Keratinocyte (primary cell): ENCODE results near the gene HEXD. TPM values are rescaled to one million over a fixed set of nuclear protein-coding genes. Genes with fewer than 3 reads are reported as not detected.
"Not testable (repeated sequence)": the region's sequence is repeated elsewhere in the genome, so short reads cannot be mapped to it uniquely, and the experiment has no call there.

Experiments
- DNase-seq: peaks from one replicate; pipeline ENCODE4 v3.0.0-alpha.2; 2011; ENCODE audit warnings: low read depth, missing footprints, low spot score
- FAIRE-seq: peaks from 2 replicates; lab custom pipeline; 2011; peaks lifted over from hg19 to GRCh38; lab: Jason Lieb, UNC
- H2AFZ ChIP-seq: 2 replicates; pipeline ENCODE4 v1.6.0; 2012; ENCODE audit warnings: low read length, control low read depth, inconsistent platforms; ENCODE audit not compliant: control insufficient read depth
- H3K27ac ChIP-seq: 2 replicates; pipeline ENCODE4 v1.5.1; 2011; ENCODE audit warnings: low read length; ENCODE audit not compliant: control insufficient read depth, insufficient read depth
- H3K27me3 ChIP-seq: 3 replicates; pipeline ENCODE4 v1.6.0; 2011; ENCODE audit warnings: low read length; ENCODE audit not compliant: control insufficient read depth, insufficient read depth; ENCODE audit errors: extremely low read depth
- H3K36me3 ChIP-seq, 2 experiments: 2 replicates in 1 of 2; 3 replicates in 1 of 2; pipeline ENCODE4 v1.5.1; 2011; ENCODE audit warnings: low read length in 2 of 2, mild to moderate bottlenecking in 1 of 2; ENCODE audit not compliant: control insufficient read depth in 2 of 2, insufficient read depth in 2 of 2; ENCODE audit errors: extremely low read depth in 1 of 2
- H3K4me1 ChIP-seq: 3 replicates; pipeline ENCODE4 v1.5.1; 2011; ENCODE audit warnings: low read length; ENCODE audit not compliant: control insufficient read depth, insufficient read depth; ENCODE audit errors: extremely low read depth
- H3K4me2 ChIP-seq: 3 replicates; pipeline ENCODE4 v1.6.0; 2011; ENCODE audit warnings: low read depth, low read length; ENCODE audit not compliant: control insufficient read depth, insufficient read depth; ENCODE audit errors: extremely low read depth
- H3K4me3 ChIP-seq, 3 experiments: fragments of 200-600 bp in 1 of 3; sonication (generic) in 1 of 3; 2 replicates in 2 of 3; 3 replicates in 1 of 3; pipeline ENCODE4 v1.5.1; 2011 to 2016; ENCODE audit warnings: low read length in 3 of 3, mild to moderate bottlenecking in 3 of 3, control low read depth in 2 of 3, inconsistent platforms in 1 of 3, low read depth in 1 of 3, mixed read lengths in 1 of 3, mixed run types in 1 of 3, moderate library complexity in 1 of 3; ENCODE audit not compliant: control insufficient read depth in 2 of 3, insufficient read depth in 2 of 3; ENCODE audit errors: extremely low read depth in 1 of 3
- H3K79me2 ChIP-seq: 2 replicates; pipeline ENCODE4 v1.6.0; 2012; ENCODE audit warnings: low read length; ENCODE audit not compliant: control insufficient read depth, insufficient read depth
- H3K9ac ChIP-seq: 3 replicates; pipeline ENCODE4 v1.6.0; 2011; ENCODE audit warnings: low read length; ENCODE audit not compliant: control insufficient read depth, insufficient read depth; ENCODE audit errors: extremely low read depth
- H3K9me1 ChIP-seq: 3 replicates; pipeline ENCODE4 v1.6.0; 2011; ENCODE audit warnings: low read length; ENCODE audit not compliant: control insufficient read depth, insufficient read depth; ENCODE audit errors: extremely low read depth
- H3K9me3 ChIP-seq: 2 replicates; pipeline ENCODE4 v1.5.1; 2012; ENCODE audit warnings: low read depth, low read length; ENCODE audit not compliant: control insufficient read depth
- H4K20me1 ChIP-seq: 3 replicates; pipeline ENCODE4 v1.6.0; 2011; ENCODE audit warnings: low read length; ENCODE audit not compliant: control insufficient read depth, insufficient read depth; ENCODE audit errors: extremely low read depth
- CTCF ChIP-seq, 3 experiments: IDR thresholded peaks in 1 of 3; conservative IDR thresholded peaks in 1 of 3; optimal IDR thresholded peaks in 1 of 3; 2 replicates in 2 of 3; 3 replicates in 1 of 3; pipeline versions ENCODE3 to v1.5.1; 2011; ENCODE audit warnings: low read length in 3 of 3, mild to moderate bottlenecking in 3 of 3, moderate library complexity in 2 of 3, control low read depth in 1 of 3, inconsistent platforms in 1 of 3; ENCODE audit not compliant: insufficient read depth in 2 of 3; ENCODE audit errors: extremely low read depth in 1 of 3
- EZH2 ChIP-seq: IDR thresholded peaks from one replicate; pipeline ENCODE4 v1.6.1; 2012; ENCODE audit warnings: inconsistent platforms, mild to moderate bottlenecking, low read length, moderate library complexity
- dilution Hi-C: fragments of 300-500 bp; cut with MboI; formaldehyde crosslinking; loops from one replicate; pipeline ENCODE4 v1.7.0; 2020; ENCODE audit warnings: low sequenced_read_pairs; ENCODE audit not compliant: extremely low pct_ligation_motif_present
- polyA plus RNA-seq, 5 experiments: library from polyadenylated mRNA; depleted of rRNA in 3 of 5; stranded (reverse) in 3 of 5; stranded (forward) in 1 of 5; unstranded in 1 of 5; fragments of >200 nt; gene quantifications; 1 replicate in 1 of 5; 2 replicates in 3 of 5; 3 replicates in 1 of 5; pipeline versions ENCODE4 v1.2.1 to v1.2.3, GENCODE V29; 2011 to 2012; ENCODE audit warnings: missing spikeins in 2 of 5, low read depth in 1 of 5, low replicate concordance in 1 of 5

HEXD gene
- polyA plus RNA-seq, 1 donor (not counting 4 experiments of a cell fraction or from before 2014, with no cell fraction given) = 5.6 TPM

- TF ChIP-seq EZH2 (no peak), CTCF (optimal IDR thresholded peaks at IDR 0.05 in 1 of 3, IDR thresholded peaks at IDR 0.05 in 1 of 3, conservative IDR thresholded peaks at IDR 0.05 in 1 of 3; ENCODE audit: extremely low read depth in 1 of 3, insufficient read depth in 2 of 3, low read length in 3 of 3) (no peak)
- H3K4me2 ChIP-seq = peak overlapping the region; percentile 5
- DNase-seq (no peak), FAIRE-seq (no peak)
- H3K79me2 ChIP-seq = no peaks in the 10 kb centered on the region
- no peak overlapping the region for H3K4me3 ChIP-seq
- no peak overlapping the region for H3K27ac ChIP-seq
- H2AFZ ChIP-seq = no peak overlapping the region
- peaks cover 12% of the 10 kb centered on the region for H3K4me1 ChIP-seq
- no peaks in the 10 kb centered on the region for H3K9me3 ChIP-seq
- dilution Hi-C loops = no loop called here
- H3K9me1 ChIP-seq = no peaks in the 10 kb centered on the region
- H3K9ac ChIP-seq = no peak overlapping the region
- no peaks in the 10 kb centered on the region for H4K20me1 ChIP-seq
- no peaks in the 10 kb centered on the region for H3K36me3 ChIP-seq
- peaks cover 66% of the 10 kb centered on the region for H3K27me3 ChIP-seq
Observed at GRCh38 chr17:82380860-82381702, 37.1 kb upstream of the HEXD start.

DNA sequence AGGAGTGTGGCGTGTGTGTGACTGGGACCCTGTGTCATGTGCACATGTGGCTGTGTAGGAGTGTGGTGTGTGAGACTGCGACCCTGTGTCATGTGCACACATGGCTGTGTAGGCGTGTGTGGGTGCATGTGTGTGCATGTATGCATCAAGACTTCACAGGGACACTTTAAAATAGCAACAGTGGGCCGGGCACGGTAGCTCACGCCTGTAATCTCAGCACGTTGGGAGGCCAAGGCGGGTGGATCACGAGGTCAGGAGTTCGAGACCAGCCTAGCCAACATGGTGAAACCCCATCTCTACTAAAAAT is 36.5 kb upstream of the HEXD start:
- H3K4me2 ChIP-seq, H3K9ac ChIP-seq, FAIRE-seq, H3K4me3 ChIP-seq, H3K27ac ChIP-seq, dilution Hi-C loops, H3K79me2 ChIP-seq, H4K20me1 ChIP-seq, DNase-seq, H3K9me3 ChIP-seq, H3K36me3 ChIP-seq, H3K9me1 ChIP-seq, H2AFZ ChIP-seq: not testable (repeated sequence)
- Histone ChIP-seq H3K27me3 (peaks cover 68% of the 10 kb centered on the region), H3K4me1 (peaks cover 12% of the 10 kb centered on the region)

- H3K79me2 ChIP-seq, H4K20me1 ChIP-seq, H3K9me3 ChIP-seq, H2AFZ ChIP-seq, H3K27ac ChIP-seq, H3K9ac ChIP-seq, H3K4me3 ChIP-seq, FAIRE-seq, DNase-seq, H3K4me2 ChIP-seq, dilution Hi-C loops, H3K36me3 ChIP-seq, H3K9me1 ChIP-seq: not testable (repeated sequence)
- Histone ChIP-seq H3K4me1 (peaks cover 12% of the 10 kb centered on the region), H3K27me3 (peaks cover 74% of the 10 kb centered on the region)
Observed at GRCh38 chr17:82382220-82382932, 35.8 kb upstream of the HEXD start.
